Glutamatergic neuron (in vitro differentiated cells): Measurements from ENCODE around the gene ERI2. TPM values are rescaled to one million over a fixed set of nuclear protein-coding genes. Genes with fewer than 3 reads are reported as not detected.

Experiments used
- DNase-seq: peaks from one replicate; pipeline ENCODE4 v3.0.0; 2022
- H3K27ac Mint-ChIP-seq: one replicate; pipeline ENCODE4 v1.8.0; 2020; ENCODE audit warnings: mild to moderate bottlenecking, mixed read lengths, inconsistent platforms; ENCODE audit not compliant: unreplicated experiment
- H3K27me3 Mint-ChIP-seq: one replicate; pipeline ENCODE4 v1.8.0; 2020; ENCODE audit warnings: mild to moderate bottlenecking, moderate library complexity, mixed read lengths, inconsistent platforms; ENCODE audit not compliant: unreplicated experiment
- H3K36me3 Mint-ChIP-seq: one replicate; pipeline ENCODE4 v1.8.0; 2020; ENCODE audit warnings: mild to moderate bottlenecking, mixed read lengths, inconsistent platforms; ENCODE audit not compliant: unreplicated experiment
- H3K4me1 Mint-ChIP-seq: one replicate; pipeline ENCODE4 v1.8.0; 2020; ENCODE audit warnings: mild to moderate bottlenecking, low read depth, mixed read lengths, inconsistent platforms; ENCODE audit not compliant: unreplicated experiment
- H3K4me3 Mint-ChIP-seq: one replicate; pipeline ENCODE4 v1.8.0; 2020; ENCODE audit warnings: mild to moderate bottlenecking, mixed read lengths, inconsistent platforms; ENCODE audit not compliant: unreplicated experiment
- H3K9me3 Mint-ChIP-seq: one replicate; pipeline ENCODE4 v1.8.0; 2020; ENCODE audit warnings: mild to moderate bottlenecking, moderate library complexity, mixed read lengths, inconsistent platforms; ENCODE audit not compliant: unreplicated experiment
- CTCF ChIP-seq: fragments of 200-600 bp; sonication (generic); IDR thresholded peaks from one replicate; pipeline ENCODE4 v1.5.0; 2021; ENCODE audit not compliant: partially characterized antibody, unreplicated experiment
- total RNA-seq: library from RNA; stranded (reverse); fragmentation: NEBNext Ultra II Directional; extraction: Animal tissue kit (Norgen Biotek cat#: 25700); gene quantifications from one replicate; pipeline ENCODE4 v1.2.1, GENCODE V29; 2021; ENCODE audit not compliant: unreplicated experiment

ERI2 gene
- total RNA-seq, 1 donor from 2014 or later: 14.2 TPM

GRCh38 chr16:20851601-20852000 lies 45.3 kb upstream of the ERI2 start:
- Mint-ChIP-seq H3K9me3 (no peaks in the 10 kb centered on the region), H3K27ac (no peak overlapping the region), H3K4me3 (no peak overlapping the region), H3K36me3 (no peaks in the 10 kb centered on the region), H3K4me1 (no peaks in the 10 kb centered on the region), H3K27me3 (no peaks in the 10 kb centered on the region)
- TF ChIP-seq CTCF: no peak
- DNase-seq: no peak

DNA sequence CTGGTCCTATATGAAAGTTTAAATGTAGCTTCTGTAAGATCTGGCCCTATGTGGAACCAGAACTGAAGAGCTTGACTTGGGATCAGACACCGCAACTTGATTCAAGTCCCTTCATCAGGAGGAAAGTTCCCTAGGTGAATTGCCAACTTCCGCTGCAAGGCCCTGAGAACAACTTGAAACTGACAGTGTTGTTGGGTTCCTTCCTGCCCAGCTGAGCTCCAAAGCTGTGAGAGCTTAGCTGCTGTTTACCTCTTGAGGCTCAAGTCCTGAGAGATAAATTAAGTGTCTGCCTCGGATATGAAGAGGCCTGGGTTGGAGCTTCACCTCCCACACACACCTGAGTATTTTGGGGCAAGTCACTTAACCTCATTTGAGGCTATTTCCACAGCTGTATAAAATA lies 44.7 kb upstream of the ERI2 start:
- no peaks in the 10 kb centered on the region for H3K4me1 Mint-ChIP-seq
- no peak for TF ChIP-seq CTCF
- no peaks in the 10 kb centered on the region for H3K27me3 Mint-ChIP-seq
- no peak overlapping the region for H3K27ac Mint-ChIP-seq
- no peaks in the 10 kb centered on the region for H3K9me3 Mint-ChIP-seq
- DNase-seq: no peak
- no peaks in the 10 kb centered on the region for H3K36me3 Mint-ChIP-seq
- no peak overlapping the region for H3K4me3 Mint-ChIP-seq

DNA sequence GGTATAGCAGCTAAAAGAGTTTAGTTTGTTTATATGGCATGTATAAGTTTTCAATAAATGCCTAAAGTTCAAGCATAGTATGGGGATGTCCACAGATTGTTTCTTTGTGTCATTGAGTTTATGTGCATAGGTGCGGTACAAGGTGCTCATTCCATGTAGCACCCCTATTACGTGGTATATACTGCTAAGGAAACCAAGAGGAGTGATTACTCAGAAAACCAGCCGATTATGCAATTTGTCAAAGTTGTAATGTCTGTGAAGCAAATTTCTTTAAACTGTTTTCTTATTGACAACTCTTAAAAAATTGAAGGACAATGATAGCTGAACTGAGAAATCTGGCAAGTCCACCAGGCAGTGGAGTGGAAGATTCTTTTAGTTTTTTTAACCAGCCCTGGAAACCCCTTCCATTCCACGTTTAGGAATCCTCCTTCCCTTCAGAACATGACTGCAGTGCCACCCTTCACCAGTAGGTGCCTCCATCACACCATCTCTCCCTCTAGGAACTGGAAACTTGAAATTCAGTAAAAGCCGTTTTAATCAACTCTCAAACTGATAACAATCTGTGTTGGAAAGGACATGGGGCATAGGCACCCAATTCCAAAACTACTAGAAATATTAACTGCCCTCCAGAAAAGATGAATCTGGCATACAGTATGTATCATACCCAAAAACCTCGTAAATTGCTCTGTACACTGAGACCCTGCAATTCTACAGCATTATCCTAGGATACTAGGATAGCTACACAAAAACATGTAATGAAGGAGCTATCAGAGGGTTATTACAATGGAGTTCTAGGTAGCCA lies 43.5 kb upstream of the ERI2 start:
- DNase-seq: peak; percentile 83
- H3K27ac Mint-ChIP-seq: no peak overlapping the region
- no peaks in the 10 kb centered on the region for H3K27me3 Mint-ChIP-seq
- H3K4me1 Mint-ChIP-seq: no peaks in the 10 kb centered on the region
- H3K36me3 Mint-ChIP-seq: no peaks in the 10 kb centered on the region
- H3K9me3 Mint-ChIP-seq: no peaks in the 10 kb centered on the region
- TF ChIP-seq CTCF: peak; percentile 97
- no peak overlapping the region for H3K4me3 Mint-ChIP-seq

- Mint-ChIP-seq H3K27ac (no peak overlapping the region), H3K9me3 (no peaks in the 10 kb centered on the region), H3K4me3 (no peak overlapping the region), H3K4me1 (no peaks in the 10 kb centered on the region), H3K36me3 (no peaks in the 10 kb centered on the region), H3K27me3 (no peaks in the 10 kb centered on the region)
- TF ChIP-seq CTCF: no peak
- DNase-seq: no peak
These were observed 41.3 kb upstream of the ERI2 start for GRCh38 chr16:20847550-20847949.

DNA sequence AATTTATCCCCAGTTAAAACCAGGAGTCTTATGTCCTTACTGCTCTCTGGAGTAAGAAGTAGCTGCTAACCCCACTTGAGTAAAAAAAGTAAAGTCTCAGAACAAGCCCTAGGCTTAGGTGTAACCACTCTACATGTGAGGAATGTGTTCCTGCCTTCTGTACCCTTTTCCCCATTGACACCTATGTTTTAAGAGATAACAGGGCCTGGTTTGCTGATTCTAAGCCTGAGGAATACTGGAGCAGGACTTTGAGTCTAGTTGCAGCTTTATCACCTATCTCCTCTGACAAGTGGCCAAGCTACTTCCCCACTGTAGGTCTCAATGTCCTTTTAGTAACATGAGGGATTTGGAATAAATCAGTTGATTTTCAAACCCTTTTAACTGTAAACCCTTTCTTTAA lies 40.3 kb upstream of the ERI2 start:
- Mint-ChIP-seq H3K4me1 (no peaks in the 10 kb centered on the region), H3K9me3 (no peaks in the 10 kb centered on the region), H3K27me3 (no peaks in the 10 kb centered on the region), H3K4me3 (no peak overlapping the region), H3K36me3 (no peaks in the 10 kb centered on the region), H3K27ac (no peak overlapping the region)
- TF ChIP-seq CTCF: no peak
- DNase-seq: no peak
